ENCODE data around the gene PHKB. TPM values are rescaled to one million over a fixed set of nuclear protein-coding genes. Genes with fewer than 3 reads are reported as not detected.

PHKB gene
- polyA plus RNA-seq, 3 donors: 49.8 to 53.1 (median 50.8) TPM

DNA sequence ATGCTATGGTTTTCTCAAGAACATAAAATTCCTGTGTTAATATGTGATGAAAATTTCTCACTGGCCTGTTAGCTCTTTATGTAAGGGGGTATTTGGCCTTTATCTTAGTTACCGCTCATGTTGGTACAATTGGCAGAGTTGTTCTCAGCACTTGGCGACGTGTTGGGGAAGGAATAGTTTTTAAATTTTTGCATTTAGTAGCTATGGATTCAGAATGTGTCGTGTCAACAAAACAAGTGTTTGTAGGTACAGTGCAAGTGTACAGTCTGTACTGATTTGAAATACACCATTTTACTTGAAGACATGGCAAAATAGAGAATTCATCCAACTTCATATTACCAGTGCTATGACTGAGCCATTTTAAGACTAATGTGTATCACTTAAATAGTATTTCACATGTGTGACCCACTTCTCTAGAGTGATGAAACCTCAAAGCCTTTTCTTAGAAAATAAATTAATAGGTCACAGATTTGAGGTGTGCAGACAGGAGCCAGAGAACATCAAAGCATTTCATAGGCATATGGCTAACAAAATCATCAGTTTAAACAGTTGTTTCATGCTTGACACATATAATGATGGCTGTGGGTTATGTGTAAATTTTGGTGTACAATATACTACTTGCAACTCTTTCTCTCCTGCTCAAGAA is 150.8 kb downstream of the PHKB start:
- Histone ChIP-seq H3K4me2 (replicated peaks; ENCODE audit: extremely low read depth, low read length, poor library complexity, severe bottlenecking) (no peak overlapping the region), H3K4me1 (ENCODE audit: control insufficient read depth in 1 of 2, insufficient read depth in 2 of 2, low read length in 2 of 2) (no peaks in the 10 kb centered on the region), H3K36me3 (replicated peaks in 1 of 2; ENCODE audit: control insufficient read depth in 1 of 2, insufficient read depth in 2 of 2, low read length in 2 of 2) (peaks cover 23 to 58% of the 10 kb centered on the region in 2 donors), H3K4me3 (replicated peaks in 1 of 3; ENCODE audit: low read depth in 2 of 3, low read length in 3 of 3) (no peak overlapping the region), H2AFZ (ENCODE audit: insufficient read depth, low read depth, low read length, poor library complexity, severe bottlenecking) (no peak overlapping the region), H3K9me3 (replicated peaks in 1 of 2; ENCODE audit: control insufficient read depth in 1 of 2, insufficient read depth in 1 of 2, low read length in 2 of 2) (peaks cover 0 to 3% of the 10 kb centered on the region in 2 donors), H4K20me1 (ENCODE audit: insufficient read depth, low read length) (peaks cover 5% of the 10 kb centered on the region), H3K9ac (ENCODE audit: insufficient read depth, low read length, poor library complexity, severe bottlenecking) (no peak overlapping the region), H3K79me2 (ENCODE audit: insufficient read depth, low read length) (no peaks in the 10 kb centered on the region), H3K27me3 (ENCODE audit: control insufficient read depth in 2 of 2, insufficient read depth in 2 of 2, low read length in 2 of 2) (no peaks in the 10 kb centered on the region), H3K27ac (ENCODE audit: low read depth in 1 of 2, low read length in 2 of 2) (no peak overlapping the region)
- Mint-ChIP-seq H3K36me3 (peaks cover 52 to 67% of the 10 kb centered on the region in 2 donors), H3K9me3 (peaks cover 0 to 6% (median 3%) of the 10 kb centered on the region in 7 donors), H3K4me3 (no peak overlapping the region), H3K4me1 (peaks cover 3% of the 10 kb centered on the region), H3K27me3 (ENCODE audit: low read depth in 3 of 3) (no peaks in the 10 kb centered on the region), H3K27ac (no peak overlapping the region)
- 100% methylated on average over 3 of the region's 4 CpGs for WGBS (ENCODE audit: insufficient coverage)
- intact Hi-C loops (cut with micrococcal nuclease): no loop called here
- no peak for DNase-seq
- TF ChIP-seq, protein P1, sequence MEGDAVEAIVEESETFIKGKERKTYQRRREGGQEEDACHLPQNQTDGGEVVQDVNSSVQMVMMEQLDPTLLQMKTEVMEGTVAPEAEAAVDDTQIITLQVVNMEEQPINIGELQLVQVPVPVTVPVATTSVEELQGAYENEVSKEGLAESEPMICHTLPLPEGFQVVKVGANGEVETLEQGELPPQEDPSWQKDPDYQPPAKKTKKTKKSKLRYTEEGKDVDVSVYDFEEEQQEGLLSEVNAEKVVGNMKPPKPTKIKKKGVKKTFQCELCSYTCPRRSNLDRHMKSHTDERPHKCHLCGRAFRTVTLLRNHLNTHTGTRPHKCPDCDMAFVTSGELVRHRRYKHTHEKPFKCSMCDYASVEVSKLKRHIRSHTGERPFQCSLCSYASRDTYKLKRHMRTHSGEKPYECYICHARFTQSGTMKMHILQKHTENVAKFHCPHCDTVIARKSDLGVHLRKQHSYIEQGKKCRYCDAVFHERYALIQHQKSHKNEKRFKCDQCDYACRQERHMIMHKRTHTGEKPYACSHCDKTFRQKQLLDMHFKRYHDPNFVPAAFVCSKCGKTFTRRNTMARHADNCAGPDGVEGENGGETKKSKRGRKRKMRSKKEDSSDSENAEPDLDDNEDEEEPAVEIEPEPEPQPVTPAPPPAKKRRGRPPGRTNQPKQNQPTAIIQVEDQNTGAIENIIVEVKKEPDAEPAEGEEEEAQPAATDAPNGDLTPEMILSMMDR (IDR thresholded peaks at IDR 0.05): no peak

- H3K36me3 ChIP-seq (replicated peaks in 1 of 2; ENCODE audit: control insufficient read depth in 1 of 2, insufficient read depth in 2 of 2, low read length in 2 of 2): peaks cover 20 to 57% of the 10 kb centered on the region in 2 donors
- no peak overlapping the region for H3K27ac ChIP-seq (ENCODE audit: low read depth in 1 of 2, low read length in 2 of 2)
- Mint-ChIP-seq H3K4me3 (no peak overlapping the region), H3K27me3 (ENCODE audit: low read depth in 3 of 3) (no peaks in the 10 kb centered on the region), H3K36me3 (peaks cover 52 to 64% of the 10 kb centered on the region in 2 donors), H3K9me3 (peaks cover 0 to 4% (median 2%) of the 10 kb centered on the region in 7 donors), H3K4me1 (no peaks in the 10 kb centered on the region), H3K27ac (no peak overlapping the region)
- no peaks in the 10 kb centered on the region for H3K27me3 ChIP-seq (ENCODE audit: control insufficient read depth in 2 of 2, insufficient read depth in 2 of 2, low read length in 2 of 2)
- 100% methylated on average over 1 of the region's 2 CpGs for WGBS (ENCODE audit: insufficient coverage)
- DNase-seq: no peak
- TF ChIP-seq, protein P1 (IDR thresholded peaks at IDR 0.05): no peak
- no peaks in the 10 kb centered on the region for H3K4me1 ChIP-seq (ENCODE audit: control insufficient read depth in 1 of 2, insufficient read depth in 2 of 2, low read length in 2 of 2)
- H4K20me1 ChIP-seq (ENCODE audit: insufficient read depth, low read length): peaks cover 8% of the 10 kb centered on the region
- H3K9ac ChIP-seq (ENCODE audit: insufficient read depth, low read length, poor library complexity, severe bottlenecking): no peak overlapping the region
- intact Hi-C loops (cut with micrococcal nuclease): no loop called here
- no peaks in the 10 kb centered on the region for H3K79me2 ChIP-seq (ENCODE audit: insufficient read depth, low read length)
- H2AFZ ChIP-seq (ENCODE audit: insufficient read depth, low read depth, low read length, poor library complexity, severe bottlenecking): no peak overlapping the region
- H3K4me3 ChIP-seq (replicated peaks in 1 of 3; ENCODE audit: low read depth in 2 of 3, low read length in 3 of 3): no peak overlapping the region
- peaks cover 0 to 3% of the 10 kb centered on the region in 2 donors for H3K9me3 ChIP-seq (replicated peaks in 1 of 2; ENCODE audit: control insufficient read depth in 1 of 2, insufficient read depth in 1 of 2, low read length in 2 of 2)
- no peak overlapping the region for H3K4me2 ChIP-seq (replicated peaks; ENCODE audit: extremely low read depth, low read length, poor library complexity, severe bottlenecking)
Measured at GRCh38 chr16:47612711-47613110, 151.6 kb downstream of the PHKB start.

All from CD14-positive monocyte (primary cell).